Measurements from ENCODE around the gene CUX1.

DNA sequence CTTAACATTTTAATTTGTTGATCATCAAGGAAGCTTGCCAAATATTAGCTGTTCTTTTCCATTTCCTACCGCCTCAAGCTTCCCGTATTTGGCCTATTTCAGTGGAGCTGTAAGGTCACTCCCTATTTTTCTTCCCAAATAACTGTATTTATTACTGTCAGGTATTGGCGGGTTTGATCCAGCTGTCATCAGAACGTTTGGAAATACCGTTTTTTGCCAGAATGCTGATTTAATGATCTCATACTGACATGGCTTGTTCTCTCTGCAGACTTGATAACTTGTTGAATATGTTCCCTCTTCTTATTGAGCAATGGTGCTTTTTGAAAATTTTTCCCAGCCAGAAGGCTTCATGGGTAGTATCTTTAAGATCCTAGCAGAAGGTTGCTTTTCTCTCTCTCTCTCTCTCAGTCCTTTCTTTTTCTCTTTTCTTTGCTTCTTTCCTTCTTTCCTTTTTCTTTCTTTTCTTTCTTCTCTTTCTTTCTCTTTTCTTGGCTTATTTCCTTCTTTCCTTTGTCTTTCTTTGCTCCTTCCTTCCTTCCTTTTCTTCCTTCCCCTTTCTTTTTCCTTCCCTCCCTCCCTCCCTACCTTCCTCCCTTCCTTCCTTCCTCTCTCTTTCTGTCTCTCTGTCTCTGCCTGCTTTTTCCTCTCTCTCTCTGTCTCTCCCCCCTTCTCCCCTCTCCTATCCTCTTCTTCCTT, 42.1 kb downstream of the CUX1 start:
- TF ChIP-seq, protein P1, sequence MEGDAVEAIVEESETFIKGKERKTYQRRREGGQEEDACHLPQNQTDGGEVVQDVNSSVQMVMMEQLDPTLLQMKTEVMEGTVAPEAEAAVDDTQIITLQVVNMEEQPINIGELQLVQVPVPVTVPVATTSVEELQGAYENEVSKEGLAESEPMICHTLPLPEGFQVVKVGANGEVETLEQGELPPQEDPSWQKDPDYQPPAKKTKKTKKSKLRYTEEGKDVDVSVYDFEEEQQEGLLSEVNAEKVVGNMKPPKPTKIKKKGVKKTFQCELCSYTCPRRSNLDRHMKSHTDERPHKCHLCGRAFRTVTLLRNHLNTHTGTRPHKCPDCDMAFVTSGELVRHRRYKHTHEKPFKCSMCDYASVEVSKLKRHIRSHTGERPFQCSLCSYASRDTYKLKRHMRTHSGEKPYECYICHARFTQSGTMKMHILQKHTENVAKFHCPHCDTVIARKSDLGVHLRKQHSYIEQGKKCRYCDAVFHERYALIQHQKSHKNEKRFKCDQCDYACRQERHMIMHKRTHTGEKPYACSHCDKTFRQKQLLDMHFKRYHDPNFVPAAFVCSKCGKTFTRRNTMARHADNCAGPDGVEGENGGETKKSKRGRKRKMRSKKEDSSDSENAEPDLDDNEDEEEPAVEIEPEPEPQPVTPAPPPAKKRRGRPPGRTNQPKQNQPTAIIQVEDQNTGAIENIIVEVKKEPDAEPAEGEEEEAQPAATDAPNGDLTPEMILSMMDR (IDR thresholded peaks at IDR 0.05; ENCODE audit: insufficient read depth, low read depth, low read length), result no peak
- no peak for TF ChIP-seq EZH2 (IDR thresholded peaks at IDR 0.05; ENCODE audit: insufficient read depth, low read length)

Measured in astrocyte (in vitro differentiated cells and primary cell).